ENCODE data around the gene ZNF548.

DNA sequence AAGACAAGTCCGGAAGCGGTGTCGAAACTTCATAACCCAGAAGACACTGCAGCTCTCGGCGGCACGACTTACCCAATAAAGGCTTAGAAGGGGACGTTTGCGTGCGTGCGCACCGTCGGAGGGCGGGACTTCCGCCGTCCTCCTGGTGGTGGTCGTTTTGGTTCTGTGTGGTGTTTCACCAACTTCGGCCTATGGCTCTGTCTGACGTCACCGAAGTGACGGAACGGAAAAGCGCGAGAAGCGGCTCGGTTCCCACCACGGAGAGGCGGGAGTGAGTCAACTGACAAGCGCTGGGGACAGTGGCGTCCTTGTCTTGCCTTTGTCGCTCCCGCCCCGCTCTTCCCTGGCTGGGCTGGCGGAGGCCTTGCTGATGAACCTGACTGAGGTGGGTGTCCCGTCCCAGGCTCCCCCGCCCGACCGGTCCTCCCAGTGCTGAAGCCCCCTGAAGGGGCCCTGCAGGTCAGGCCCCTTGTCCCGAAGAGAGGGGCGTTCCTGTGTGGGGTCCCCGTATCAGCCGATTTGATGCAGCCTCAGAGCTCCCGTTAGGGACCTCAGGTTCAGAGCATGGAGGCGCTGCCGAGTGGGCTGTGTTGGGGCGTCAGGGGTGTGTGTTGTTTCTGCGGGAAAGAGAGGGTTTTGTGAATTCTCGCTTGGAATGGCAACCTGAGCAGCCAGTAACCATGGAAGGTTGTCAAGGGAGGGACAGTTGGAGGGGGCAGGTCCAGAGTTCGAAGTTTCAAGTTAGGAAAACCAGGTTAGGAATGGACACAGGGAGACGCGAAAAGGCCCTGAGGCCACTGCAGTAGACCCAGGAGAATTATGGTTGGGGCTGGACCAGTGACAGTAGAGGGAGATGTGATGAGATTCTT, at the start of gene ZNF548:
- TF ChIP-seq PATZ1 (CRISPR knock-in tag; IDR thresholded peaks at IDR 0.05; ENCODE audit: borderline replicate concordance), result no peak
- TF ChIP-seq ARNTL (CRISPR knock-in tag; IDR thresholded peaks at IDR 0.05; ENCODE audit: borderline replicate concordance, low read depth), result no peak
